GM12864 (cell line): ENCODE data around the gene DCXR.

Source experiments
- DNase-seq: peaks from one replicate; pipeline ENCODE4 v3.0.0-alpha.2; 2011; ENCODE audit warnings: low read depth
- H3K4me3 ChIP-seq: 2 replicates; pipeline ENCODE4 v1.5.1; 2011; ENCODE audit warnings: mild to moderate bottlenecking, low read depth, low read length, control low read depth
- CTCF ChIP-seq: IDR thresholded peaks from 2 replicates; pipeline ENCODE4 v1.5.1; 2011; ENCODE audit warnings: low read depth, mild to moderate bottlenecking, moderate library complexity, low read length, control low read depth, inconsistent platforms; ENCODE audit errors: missing control alignments

The DCXR gene

GRCh38 chr17:82049521-82049971, 12.0 kb upstream of the DCXR start:
- H3K4me3 ChIP-seq = no peak overlapping the region
- no peak for TF ChIP-seq CTCF
- no peak for DNase-seq

- DNase-seq = no peak
- TF ChIP-seq CTCF = no peak
- H3K4me3 ChIP-seq = no peak overlapping the region
Measured at GRCh38 chr17:82049106-82049505, 11.6 kb upstream of the DCXR start.

- no peak for TF ChIP-seq CTCF
- no peak for DNase-seq
- no peak overlapping the region for H3K4me3 ChIP-seq
Measured at GRCh38 chr17:82048571-82048971, 11.1 kb upstream of the DCXR start.

- DNase-seq = no peak
- TF ChIP-seq CTCF = no peak
- no peak overlapping the region for H3K4me3 ChIP-seq
Measured at GRCh38 chr17:82047914-82048570, 10.5 kb upstream of the DCXR start.

- no peak for DNase-seq
- H3K4me3 ChIP-seq = no peak overlapping the region
- no peak for TF ChIP-seq CTCF
Measured at GRCh38 chr17:82047379-82047778, 9.9 kb upstream of the DCXR start.

GRCh38 chr17:82046903-82047302, 9.4 kb upstream of the DCXR start:
- no peak overlapping the region for H3K4me3 ChIP-seq
- no peak for DNase-seq
- TF ChIP-seq CTCF = no peak

GRCh38 chr17:82045936-82046484, 8.5 kb upstream of the DCXR start:
- no peak for DNase-seq
- H3K4me3 ChIP-seq = no peak overlapping the region
- no peak for TF ChIP-seq CTCF
